GM21423 (cell line): ENCODE results near the gene TENT5C.

Source experiments
- ATAC-seq: cut with Tn5 transposase; IDR thresholded peaks from one replicate; pipeline ENCODE4 v1.9.1; 2021; ENCODE audit warnings: mild to moderate bottlenecking, moderate library complexity; ENCODE audit not compliant: unreplicated experiment

The TENT5C gene

GRCh38 chr1:117612517-117613248, 6.8 kb downstream of the TENT5C start:
- no peak for ATAC-seq

- no peak for ATAC-seq
Measured at GRCh38 chr1:117613249-117613968, 7.6 kb downstream of the TENT5C start.

- no peak for ATAC-seq
Measured at GRCh38 chr1:117613969-117614729, 8.3 kb downstream of the TENT5C start.

- no peak for ATAC-seq
Measured at GRCh38 chr1:117615474-117615873, 9.6 kb downstream of the TENT5C start.

GRCh38 chr1:117616356-117616755, 10.5 kb downstream of the TENT5C start:
- no peak for ATAC-seq

- ATAC-seq: no peak
Measured at GRCh38 chr1:117616967-117617366, 11.1 kb downstream of the TENT5C start.

- ATAC-seq: no peak
Measured at GRCh38 chr1:117618450-117619122, 12.7 kb downstream of the TENT5C start.

GRCh38 chr1:117620440-117620839, 14.6 kb downstream of the TENT5C start:
- no peak for ATAC-seq

GRCh38 chr1:117621316-117621715, 15.5 kb downstream of the TENT5C start:
- no peak for ATAC-seq

- no peak for ATAC-seq
Measured at GRCh38 chr1:117622726-117623125, 16.9 kb downstream of the TENT5C start.

GRCh38 chr1:117623141-117623540, 17.3 kb downstream of the TENT5C start:
- ATAC-seq: no peak

- no peak for ATAC-seq
Measured at GRCh38 chr1:117623698-117624097, 17.9 kb downstream of the TENT5C start.

GRCh38 chr1:117627546-117628130, 21.8 kb downstream of the TENT5C start:
- no peak for ATAC-seq

GRCh38 chr1:117628343-117628742, 22.5 kb downstream of the TENT5C start:
- ATAC-seq: no peak

- no peak for ATAC-seq
Measured at GRCh38 chr1:117629625-117630422, 24.0 kb downstream of the TENT5C start.

GRCh38 chr1:117630423-117630998, 24.7 kb downstream of the TENT5C start:
- ATAC-seq: no peak

- no peak for ATAC-seq
Measured at GRCh38 chr1:117631359-117632160, 25.7 kb downstream of the TENT5C start.

GRCh38 chr1:117632269-117633067, 26.6 kb downstream of the TENT5C start:
- no peak for ATAC-seq
